Measurements from ENCODE around the gene TUBA4A. TPM values are rescaled to one million over a fixed set of nuclear protein-coding genes. Genes with fewer than 3 reads are reported as not detected.
"Not testable (repeated sequence)": the region's sequence is repeated elsewhere in the genome, so short reads cannot be mapped to it uniquely, and the experiment has no call there.

The TUBA4A gene
- total RNA-seq, 2 experiments from 2014 or later, result 261 to 339 TPM

- Mint-ChIP-seq H3K27me3 (no peaks in the 10 kb centered on the region), H3K27ac (no peak overlapping the region), H3K9me3 (no peaks in the 10 kb centered on the region), H3K36me3 (ENCODE audit: low read depth) (no peaks in the 10 kb centered on the region), H3K4me3 (no peak overlapping the region), H3K4me1 (peaks cover 19% of the 10 kb centered on the region)
- no peak for DNase-seq
- POLR2A ChIA-PET, result no interaction called here
- CTCF ChIA-PET, result interaction anchor here (1.2 to 15.6 kb wide), 2 partner anchors 12 to 22 kb away, joined by 8 to 194 read pairs; no protein-coding TSS in a partner anchor
Observed at GRCh38 chr2:219273937-219274336, 20.2 kb upstream of the TUBA4A start.

GRCh38 chr2:219272995-219273394 lies 19.3 kb upstream of the TUBA4A start:
- Mint-ChIP-seq H3K9me3 (no peaks in the 10 kb centered on the region), H3K4me3 (no peak overlapping the region), H3K27me3 (no peaks in the 10 kb centered on the region), H3K4me1 (peaks cover 9% of the 10 kb centered on the region), H3K36me3 (ENCODE audit: low read depth) (no peaks in the 10 kb centered on the region), H3K27ac (no peak overlapping the region)
- DNase-seq, result no peak
- ChIA-PET CTCF (interaction anchor here (15.6 kb wide), 1 partner anchor 22 kb away, joined by 194 read pairs; no protein-coding TSS in a partner anchor), POLR2A (no interaction called here)

- Mint-ChIP-seq H3K27me3 (no peaks in the 10 kb centered on the region), H3K27ac (no peak overlapping the region), H3K36me3 (ENCODE audit: low read depth) (no peaks in the 10 kb centered on the region), H3K4me3 (no peak overlapping the region), H3K4me1 (peaks cover 3% of the 10 kb centered on the region), H3K9me3 (no peaks in the 10 kb centered on the region)
- POLR2A ChIA-PET, result no interaction called here
- DNase-seq, result no peak
- CTCF ChIA-PET, result interaction anchor here (15.6 kb wide), 1 partner anchor 23 kb away, joined by 194 read pairs; no protein-coding TSS in a partner anchor
Observed at GRCh38 chr2:219272356-219272755, 18.6 kb upstream of the TUBA4A start.

GRCh38 chr2:219271021-219271420 lies 17.3 kb upstream of the TUBA4A start:
- Mint-ChIP-seq H3K36me3 (ENCODE audit: low read depth) (no peaks in the 10 kb centered on the region), H3K27me3 (no peaks in the 10 kb centered on the region), H3K9me3 (no peaks in the 10 kb centered on the region), H3K4me1 (no peaks in the 10 kb centered on the region), H3K27ac (no peak overlapping the region), H3K4me3 (no peak overlapping the region)
- POLR2A ChIA-PET, result no interaction called here
- CTCF ChIA-PET, result interaction anchor here (0.8 to 1.5 kb wide), 3 partner anchors 8 to 23 kb away, joined by 3 to 9 read pairs (median 5); partner anchors contain the start of gene DNAJB2
- DNase-seq, result no peak

GRCh38 chr2:219270055-219270372 lies 16.3 kb upstream of the TUBA4A start:
- no peaks in the 10 kb centered on the region for H3K27me3 Mint-ChIP-seq
- no peaks in the 10 kb centered on the region for H3K4me1 Mint-ChIP-seq
- no peak overlapping the region for H3K4me3 Mint-ChIP-seq
- no peaks in the 10 kb centered on the region for H3K9me3 Mint-ChIP-seq
- ChIA-PET CTCF (interaction anchor here (0.7 to 1.5 kb wide), 3 partner anchors 9 to 99 kb away, joined by 3 to 9 read pairs (median 6); partner anchors contain the start of gene DNAJB2), POLR2A (interaction anchor here (0.6 kb wide), 1 partner anchor 224 kb away, joined by 3 read pairs; no protein-coding TSS in a partner anchor)
- no peak for DNase-seq
- H3K36me3 Mint-ChIP-seq (ENCODE audit: low read depth), result no peaks in the 10 kb centered on the region
- no peak overlapping the region for H3K27ac Mint-ChIP-seq

- POLR2A ChIA-PET, result interaction anchor here (0.6 kb wide), 1 partner anchor 224 kb away, joined by 3 read pairs; no protein-coding TSS in a partner anchor
- H3K36me3 Mint-ChIP-seq (ENCODE audit: low read depth), result no peaks in the 10 kb centered on the region
- no peaks in the 10 kb centered on the region for H3K4me1 Mint-ChIP-seq
- no peak for DNase-seq
- no peak overlapping the region for H3K27ac Mint-ChIP-seq
- H3K27me3 Mint-ChIP-seq, result no peaks in the 10 kb centered on the region
- CTCF ChIA-PET, result interaction anchor here (0.7 to 1.5 kb wide), 3 partner anchors 9 to 99 kb away, joined by 3 to 9 read pairs (median 6); partner anchors contain the start of gene DNAJB2
- no peaks in the 10 kb centered on the region for H3K9me3 Mint-ChIP-seq
- no peak overlapping the region for H3K4me3 Mint-ChIP-seq
Observed at GRCh38 chr2:219269362-219270054, 15.8 kb upstream of the TUBA4A start.

GRCh38 chr2:219268294-219268693 lies 14.6 kb upstream of the TUBA4A start:
- Mint-ChIP-seq H3K9me3 (no peaks in the 10 kb centered on the region), H3K4me3 (no peak overlapping the region), H3K27me3 (no peaks in the 10 kb centered on the region), H3K4me1 (no peaks in the 10 kb centered on the region), H3K27ac (no peak overlapping the region), H3K36me3 (ENCODE audit: low read depth) (no peaks in the 10 kb centered on the region)
- ChIA-PET CTCF (interaction anchor here (3.1 kb wide), 1 partner anchor 26 kb away, joined by 11 read pairs; no protein-coding TSS in a partner anchor), POLR2A (no interaction called here)
- DNase-seq, result no peak

GRCh38 chr2:219266886-219267285 lies 13.2 kb upstream of the TUBA4A start:
- ChIA-PET CTCF (interaction anchor here (0.6 to 3.1 kb wide), 4 partner anchors 10 to 145 kb away, joined by 5 to 11 read pairs (median 8); no protein-coding TSS in a partner anchor), POLR2A (no interaction called here)
- Mint-ChIP-seq H3K36me3 (ENCODE audit: low read depth) (no peaks in the 10 kb centered on the region), H3K27ac (no peak overlapping the region), H3K27me3 (no peaks in the 10 kb centered on the region), H3K4me3 (no peak overlapping the region), H3K9me3 (no peaks in the 10 kb centered on the region), H3K4me1 (no peaks in the 10 kb centered on the region)
- no peak for DNase-seq

GRCh38 chr2:219266232-219266631 lies 12.5 kb upstream of the TUBA4A start:
- Mint-ChIP-seq H3K4me1 (no peaks in the 10 kb centered on the region), H3K4me3 (no peak overlapping the region), H3K9me3 (no peaks in the 10 kb centered on the region), H3K27ac (no peak overlapping the region), H3K27me3 (peaks cover 5% of the 10 kb centered on the region), H3K36me3 (ENCODE audit: low read depth) (no peaks in the 10 kb centered on the region)
- no peak for DNase-seq
- POLR2A ChIA-PET, result no interaction called here
- CTCF ChIA-PET, result interaction anchor here (1.9 to 3.1 kb wide), 3 partner anchors 11 to 28 kb away, joined by 7 to 11 read pairs (median 8); no protein-coding TSS in a partner anchor

- H3K4me3 Mint-ChIP-seq, result no peak overlapping the region
- no peaks in the 10 kb centered on the region for H3K4me1 Mint-ChIP-seq
- no peak overlapping the region for H3K27ac Mint-ChIP-seq
- H3K36me3 Mint-ChIP-seq (ENCODE audit: low read depth), result no peaks in the 10 kb centered on the region
- ChIA-PET CTCF (interaction anchor here (0.7 to 4.4 kb wide), 11 partner anchors 9 to 80 kb away, joined by 3 to 23 read pairs (median 4); partner anchors contain the start of genes DNAJB2, GLB1L and STK16), POLR2A (interaction anchor here (0.7 kb wide), 1 partner anchor 43 kb away, joined by 3 read pairs; the partner anchor contains the start of gene ABCB6)
- peaks cover 17% of the 10 kb centered on the region for H3K27me3 Mint-ChIP-seq
- no peak for DNase-seq
- H3K9me3 Mint-ChIP-seq, result no peaks in the 10 kb centered on the region
Observed at GRCh38 chr2:219261024-219261855, 7.5 kb upstream of the TUBA4A start.

- POLR2A ChIA-PET; H3K27ac Mint-ChIP-seq; DNase-seq; H3K9me3 Mint-ChIP-seq; H3K36me3 Mint-ChIP-seq (ENCODE audit: low read depth); H3K4me3 Mint-ChIP-seq: not testable (repeated sequence)
- peaks cover 17% of the 10 kb centered on the region for H3K27me3 Mint-ChIP-seq
- CTCF ChIA-PET, result interaction anchor here (0.8 to 2.4 kb wide), 5 partner anchors 10 to 89 kb away, joined by 3 to 9 read pairs (median 5); partner anchors contain the start of genes CNPPD1, DNAJB2 and SLC23A3
- peaks cover 13% of the 10 kb centered on the region for H3K4me1 Mint-ChIP-seq
Observed at GRCh38 chr2:219258942-219259341, 5.2 kb upstream of the TUBA4A start.

- peak overlapping the region; percentile 73 for H3K4me3 Mint-ChIP-seq
- ChIA-PET POLR2A (interaction anchor here (0.8 to 1.1 kb wide), 4 partner anchors 10 to 75 kb away, joined by 3 to 6 read pairs (median 4); partner anchors contain the start of genes DNAJB2, GLB1L and STK16), CTCF (interaction anchor here (0.7 to 9.7 kb wide), 15 partner anchors 9 to 98 kb away, joined by 3 to 99 read pairs (median 4); partner anchors contain the start of genes ABCB6, ANKZF1, ATG9A and CNPPD1)
- peaks cover 42% of the 10 kb centered on the region for H3K4me1 Mint-ChIP-seq
- peaks cover 32% of the 10 kb centered on the region for H3K36me3 Mint-ChIP-seq (ENCODE audit: low read depth)
- no peaks in the 10 kb centered on the region for H3K9me3 Mint-ChIP-seq
- peak; percentile 46 for DNase-seq
- H3K27me3 Mint-ChIP-seq, result peaks cover 3% of the 10 kb centered on the region
- H3K27ac Mint-ChIP-seq, result peak overlapping the region; percentile 91
Observed at GRCh38 chr2:219254590-219255201, 978 bp upstream of the TUBA4A start.

Data from activated CD4-positive, alpha-beta T cell treated with anti-CD3 and anti-CD28 coated beads, Interleukin-2, amount 10 ng/mL, durations not matched to agents 7 days and 5 days (primary cell).